CD4-positive, alpha-beta T cell treated with Interleukin-12 subunit alpha and Interleukin-12 subunit beta, for 1 hour (primary cell): ENCODE results near the gene CIAO2A.
"Not testable (repeated sequence)": the region's sequence is repeated elsewhere in the genome, so short reads cannot be mapped to it uniquely, and the experiment has no call there.

Experiments used
- DNase-seq: peaks from one replicate; pipeline ENCODE4 v3.0.0-alpha.2; 2020

Gene CIAO2A

GRCh38 chr15:64070965-64071851 lies 22.4 kb downstream of the CIAO2A start:
- DNase-seq = no peak

- no peak for DNase-seq
Measured at GRCh38 chr15:64070106-64070505, 23.5 kb downstream of the CIAO2A start.

- DNase-seq = no peak
Measured at GRCh38 chr15:64068133-64068532, 25.5 kb downstream of the CIAO2A start.

- peak; percentile 78 for DNase-seq
Measured at GRCh38 chr15:64067564-64068030, 26.0 kb downstream of the CIAO2A start.

GRCh38 chr15:64066451-64066850 lies 27.2 kb downstream of the CIAO2A start:
- no peak for DNase-seq

GRCh38 chr15:64060716-64061115 lies 32.9 kb downstream of the CIAO2A start:
- no peak for DNase-seq

- not testable (repeated sequence) for DNase-seq
Measured at GRCh38 chr15:64059104-64059503, 34.5 kb downstream of the CIAO2A start.

GRCh38 chr15:64058279-64058678 lies 35.4 kb downstream of the CIAO2A start:
- DNase-seq = no peak

GRCh38 chr15:64053674-64054073 lies 40.0 kb downstream of the CIAO2A start:
- not testable (repeated sequence) for DNase-seq

- no peak for DNase-seq
Measured at GRCh38 chr15:64052925-64053491, 40.6 kb downstream of the CIAO2A start.

GRCh38 chr15:64051407-64052259 lies 42.0 kb downstream of the CIAO2A start:
- DNase-seq = no peak

- no peak for DNase-seq
Measured at GRCh38 chr15:64051093-64051402, 42.6 kb downstream of the CIAO2A start.

GRCh38 chr15:64050281-64051092 lies 43.2 kb downstream of the CIAO2A start:
- no peak for DNase-seq

GRCh38 chr15:64048781-64049460 lies 44.7 kb downstream of the CIAO2A start:
- DNase-seq = no peak

GRCh38 chr15:64046421-64047153 lies 47.1 kb downstream of the CIAO2A start, which contains the start of gene DAPK2:
Gene DAPK2 (minus strand): TSS chr15:64046485. CDS start chr15:64040261, 6,224 bp downstream.
- peak; percentile 73 for DNase-seq

GRCh38 chr15:64045774-64046420 lies 47.7 kb downstream of the CIAO2A start:
- no peak for DNase-seq

GRCh38 chr15:64045101-64045435 lies 48.6 kb downstream of the CIAO2A start:
- no peak for DNase-seq

- DNase-seq = no peak
Measured at GRCh38 chr15:64044300-64045100, 49.1 kb downstream of the CIAO2A start.

- no peak for DNase-seq
Measured at GRCh38 chr15:64038878-64039610, 54.6 kb downstream of the CIAO2A start.
